GM19023 (cell line): ENCODE data around the gene DCUN1D2.

Source experiments
- ATAC-seq: cut with Tn5 transposase; IDR thresholded peaks from one replicate; pipeline ENCODE4 v1.9.1; 2021; ENCODE audit warnings: mild to moderate bottlenecking, moderate library complexity; ENCODE audit not compliant: unreplicated experiment

The DCUN1D2 gene

DNA sequence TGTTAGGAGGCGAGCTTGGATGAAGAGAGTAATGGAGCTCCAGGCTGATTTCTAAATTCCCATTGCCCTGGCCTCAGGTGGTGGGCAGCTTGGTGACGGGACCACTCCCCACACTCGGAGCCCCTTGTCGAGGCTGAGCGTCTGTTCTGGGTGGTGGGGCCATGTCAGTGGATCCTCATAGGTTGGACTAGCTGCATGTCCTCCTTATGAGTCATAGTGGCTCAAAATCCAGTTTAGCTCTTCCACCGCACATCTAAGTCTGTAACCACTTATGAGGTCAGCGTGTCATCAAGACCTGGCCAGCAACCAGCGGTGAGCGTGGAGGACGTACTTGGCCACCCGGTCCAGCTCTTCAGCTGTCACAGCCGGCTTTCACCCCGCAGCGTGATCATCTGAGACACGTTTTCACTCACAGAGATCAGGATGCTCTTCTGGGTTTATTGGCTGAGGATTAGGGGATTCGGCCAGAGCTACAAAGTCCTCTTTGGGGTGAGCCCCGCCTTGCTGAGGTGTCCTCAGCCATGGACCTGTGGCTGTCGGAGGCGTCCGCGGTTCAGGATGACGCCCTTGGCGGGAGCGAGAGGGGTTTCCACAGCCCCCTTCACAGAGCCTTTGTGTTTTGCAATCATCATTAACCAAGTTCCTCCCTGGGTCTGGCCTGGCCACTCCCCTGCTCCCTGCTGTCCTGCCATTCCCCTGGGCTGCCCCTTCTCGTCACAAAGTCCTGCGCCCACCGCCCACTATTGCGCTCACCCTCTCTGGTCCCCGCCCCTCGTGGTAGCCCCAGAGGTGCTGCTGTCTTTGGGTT is 79.1 kb downstream of the DCUN1D2 start:
- ATAC-seq, result no peak

DNA sequence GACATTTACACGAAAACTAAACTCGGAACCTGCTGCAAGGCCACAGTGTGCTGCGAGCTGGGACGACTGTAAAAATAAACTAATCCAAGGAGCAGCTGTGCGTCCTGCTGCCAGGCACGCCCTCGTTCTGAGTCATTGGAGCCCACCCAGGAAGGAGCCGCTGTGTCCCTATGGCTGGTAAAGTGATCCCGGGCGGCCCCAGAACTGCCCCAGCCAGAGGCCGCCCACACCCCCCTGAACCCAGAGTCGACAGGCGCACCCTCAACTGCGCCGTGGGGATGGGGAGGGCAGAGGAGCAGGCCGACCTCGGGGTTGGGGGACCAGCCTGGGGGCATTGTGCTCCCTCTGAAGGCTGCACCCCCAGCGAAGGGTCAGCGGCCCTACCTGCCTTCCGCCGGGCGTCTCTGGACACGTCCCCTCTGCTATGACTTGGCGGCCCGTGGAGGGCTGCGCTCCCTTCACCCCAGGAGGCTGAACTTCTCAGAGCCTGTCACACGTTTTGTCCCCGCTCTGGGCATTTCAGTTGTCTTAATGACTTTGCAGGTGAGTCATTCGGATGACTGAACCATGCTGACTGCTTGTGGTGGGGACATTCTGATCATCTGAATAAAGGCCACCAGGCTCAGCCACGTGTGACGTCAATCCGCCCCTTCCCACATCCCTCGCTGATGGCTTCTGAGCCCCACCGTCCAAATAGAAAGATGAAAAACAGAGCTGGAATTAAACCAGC is 79.9 kb downstream of the DCUN1D2 start:
- no peak for ATAC-seq

DNA sequence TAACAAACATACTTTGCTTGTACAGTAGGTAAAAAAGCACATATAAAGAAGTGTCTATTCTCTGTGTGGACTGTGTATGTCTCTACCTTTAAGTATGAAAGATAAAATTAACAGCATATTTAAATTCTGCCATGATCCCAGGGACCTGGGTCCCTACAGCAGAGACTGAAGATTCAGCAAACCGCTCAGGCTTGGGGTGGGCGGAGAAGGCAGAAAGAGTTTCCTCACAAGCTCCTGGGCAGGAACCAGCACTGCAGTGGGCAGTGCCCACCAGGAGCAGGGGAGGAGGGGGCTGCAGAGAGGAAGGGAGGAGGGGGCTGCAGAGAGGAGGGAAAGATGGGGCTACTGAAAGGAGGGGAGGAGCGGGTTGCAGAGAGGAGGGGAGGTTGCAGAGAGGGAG is 81.9 kb downstream of the DCUN1D2 start:
- ATAC-seq, result no peak

DNA sequence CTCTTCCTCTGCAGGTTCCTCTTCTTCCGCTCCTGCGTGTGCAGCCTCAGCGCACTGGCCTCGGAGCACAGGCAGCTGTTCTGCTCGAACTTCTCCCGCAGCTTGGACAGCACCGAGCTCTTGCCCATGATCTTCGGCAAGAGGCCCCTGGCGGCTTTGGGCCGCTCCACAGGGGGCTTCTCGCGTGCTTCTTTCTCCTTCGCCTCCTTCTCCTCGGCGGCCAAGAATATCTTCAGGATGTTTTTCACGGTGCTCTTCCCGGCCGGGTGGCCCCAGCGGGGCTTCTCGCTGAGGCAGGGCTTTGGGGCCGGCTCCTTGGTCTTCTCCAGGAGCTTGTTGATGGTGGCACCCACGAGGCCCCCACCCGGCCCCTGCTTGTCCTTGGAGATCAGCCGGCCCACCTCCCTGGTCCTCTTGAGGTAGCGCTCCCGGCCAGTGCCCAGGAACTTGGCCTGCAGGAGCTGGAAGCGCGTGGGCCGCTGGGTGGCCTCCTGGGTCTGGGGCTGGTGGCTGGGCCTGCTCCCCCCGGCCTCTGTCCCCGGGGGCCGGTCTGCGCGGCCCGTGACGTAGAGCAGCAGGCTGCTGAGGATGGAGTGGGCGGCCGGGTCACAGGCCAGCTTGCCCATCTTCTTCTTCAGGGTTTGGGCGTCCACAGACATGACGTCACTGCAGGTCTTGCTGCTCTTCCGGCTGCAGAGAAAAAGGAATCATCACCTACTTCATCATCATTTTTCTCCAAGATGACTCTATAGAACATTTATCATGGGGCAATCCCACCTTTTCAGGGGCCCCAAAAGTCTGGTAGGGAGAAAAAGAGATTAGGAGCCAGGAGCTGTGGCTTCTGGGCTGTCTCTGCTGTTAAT is 82.7 kb downstream of the DCUN1D2 start:
- no peak for ATAC-seq

DNA sequence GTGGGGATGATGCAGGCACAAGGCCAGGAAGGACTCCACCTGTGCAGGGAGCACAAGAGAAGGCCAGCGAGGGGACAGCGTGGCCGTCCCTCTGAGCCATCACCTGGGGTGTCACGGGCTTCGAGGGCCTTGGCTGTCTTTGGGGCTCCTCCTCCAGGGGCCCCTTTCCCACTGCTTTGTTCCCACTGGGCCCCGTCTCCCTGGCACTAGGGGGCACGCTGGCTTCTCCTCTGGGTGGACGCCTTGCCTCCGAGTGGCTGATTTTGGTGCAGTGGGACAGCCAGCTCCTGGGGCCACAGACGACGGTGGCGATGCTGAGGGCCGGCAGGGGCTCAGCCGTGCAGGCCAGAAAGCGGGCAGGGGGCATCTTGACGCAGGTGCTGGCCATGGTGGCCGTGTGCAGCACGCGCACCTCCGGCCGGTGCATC is 83.4 kb downstream of the DCUN1D2 start:
- ATAC-seq, result no peak

DNA sequence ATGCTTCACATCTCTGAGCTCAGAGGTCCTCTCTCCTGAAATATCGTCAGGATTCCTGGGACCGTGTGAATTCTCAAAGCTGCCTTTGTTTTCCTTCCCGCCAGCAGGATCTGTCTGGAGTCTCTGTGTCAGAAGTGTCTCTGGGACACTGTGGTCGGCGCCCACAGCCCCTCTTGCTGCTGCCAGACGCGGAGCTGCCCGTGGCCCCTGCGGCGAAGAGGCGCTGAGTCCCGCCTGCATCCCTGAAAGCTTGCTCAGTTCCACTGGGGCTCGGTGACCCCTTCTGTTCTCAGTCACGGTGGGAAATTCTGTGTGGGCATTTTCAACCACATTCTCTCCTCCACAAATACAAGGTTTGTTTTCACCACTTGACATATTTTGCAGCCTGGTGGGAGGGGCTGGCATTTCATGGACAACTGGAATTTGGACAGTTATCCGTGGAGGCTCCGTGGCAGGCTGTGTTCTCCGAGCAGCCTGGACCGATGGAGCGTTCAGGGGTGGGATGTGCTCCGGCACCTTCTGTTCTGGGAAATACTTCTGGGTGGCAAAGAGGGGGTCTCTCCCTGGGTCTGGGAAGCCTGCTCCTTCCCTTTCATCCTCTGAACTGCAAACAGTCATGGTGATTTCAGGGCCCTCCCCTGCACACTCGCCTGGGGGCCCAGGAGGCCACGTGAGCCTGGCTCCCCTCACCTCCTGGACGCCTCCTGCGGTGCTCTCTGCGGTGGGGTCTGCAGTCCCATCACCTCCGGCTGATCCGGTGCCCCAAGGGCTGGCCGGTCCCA is 84.0 kb downstream of the DCUN1D2 start:
- ATAC-seq, result no peak
